Activated CD4-positive, alpha-beta memory T cell treated with anti-CD3 and anti-CD28 coated beads, Interleukin-2, amount 10 ng/mL, durations not matched to agents 7 days and 5 days (primary cell): ENCODE measurements around the gene IGSF11. TPM values are rescaled to one million over a fixed set of nuclear protein-coding genes. Genes with fewer than 3 reads are reported as not detected.

Source experiments
- CTCF ChIA-PET: fragments of 350-600 bp; sonication (Branson Sonifier 250); formaldehyde crosslinking; loops from one replicate; lab custom pipeline; 2021; ENCODE audit warnings: antibody characterized with exemption, inconsistent platforms; lab: Charles Lee
- POLR2A ChIA-PET: fragments of 350-600 bp; sonication (Branson Sonifier 250); formaldehyde crosslinking; loops from one replicate; lab custom pipeline; 2021; ENCODE audit warnings: antibody characterized with exemption; lab: Charles Lee
- DNase-seq: peaks from one replicate; pipeline ENCODE4 v3.0.0-alpha.2; 2020
- H3K27ac Mint-ChIP-seq: one replicate; pipeline ENCODE4 v1.8.0; 2021; ENCODE audit warnings: mild to moderate bottlenecking, mixed read lengths
- H3K27me3 Mint-ChIP-seq: one replicate; pipeline ENCODE4 v1.8.0; 2021; ENCODE audit warnings: mixed read lengths
- H3K36me3 Mint-ChIP-seq: one replicate; pipeline ENCODE4 v1.8.0; 2021; ENCODE audit warnings: low read depth, mixed read lengths
- H3K4me1 Mint-ChIP-seq: one replicate; pipeline ENCODE4 v1.8.0; 2021; ENCODE audit warnings: mixed read lengths
- H3K4me3 Mint-ChIP-seq: one replicate; pipeline ENCODE4 v1.8.0; 2021; ENCODE audit warnings: mild to moderate bottlenecking, mixed read lengths
- H3K9me3 Mint-ChIP-seq: one replicate; pipeline ENCODE4 v1.8.0; 2021; ENCODE audit warnings: mixed read lengths
- total RNA-seq, 2 experiments: library from RNA; stranded (reverse); gene quantifications; one replicate each; pipeline ENCODE4 v1.2.3, GENCODE V29; 2021

The IGSF11 gene
- total RNA-seq, 2 experiments from 2014 or later: 0.38 TPM; not detected in 1

DNA sequence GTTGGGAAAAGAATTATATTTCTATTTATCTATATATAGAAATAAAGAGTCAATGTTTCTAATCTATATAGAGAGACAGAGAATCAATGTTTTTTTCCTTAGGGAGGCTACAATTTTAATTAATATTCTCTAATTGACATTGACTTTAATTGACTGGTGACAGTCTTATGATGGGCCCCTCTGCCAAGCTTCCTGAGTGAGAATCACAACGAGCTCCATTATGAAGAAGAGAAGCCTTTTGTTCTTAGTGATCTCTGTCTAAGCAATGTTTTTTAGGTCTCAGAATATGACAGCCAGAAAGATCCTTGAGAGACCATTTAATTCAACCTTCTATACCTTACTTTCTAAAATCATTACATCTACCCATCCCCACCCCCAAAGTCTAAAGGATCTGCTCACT is 70.9 kb downstream of the IGSF11 start:
- ChIA-PET POLR2A (no interaction called here), CTCF (no interaction called here)
- no peaks in the 10 kb centered on the region for H3K4me1 Mint-ChIP-seq
- DNase-seq: no peak
- H3K27ac Mint-ChIP-seq: no peak overlapping the region
- H3K4me3 Mint-ChIP-seq: no peak overlapping the region
- no peaks in the 10 kb centered on the region for H3K36me3 Mint-ChIP-seq
- H3K9me3 Mint-ChIP-seq: no peaks in the 10 kb centered on the region
- H3K27me3 Mint-ChIP-seq: peaks cover 10% of the 10 kb centered on the region

DNA sequence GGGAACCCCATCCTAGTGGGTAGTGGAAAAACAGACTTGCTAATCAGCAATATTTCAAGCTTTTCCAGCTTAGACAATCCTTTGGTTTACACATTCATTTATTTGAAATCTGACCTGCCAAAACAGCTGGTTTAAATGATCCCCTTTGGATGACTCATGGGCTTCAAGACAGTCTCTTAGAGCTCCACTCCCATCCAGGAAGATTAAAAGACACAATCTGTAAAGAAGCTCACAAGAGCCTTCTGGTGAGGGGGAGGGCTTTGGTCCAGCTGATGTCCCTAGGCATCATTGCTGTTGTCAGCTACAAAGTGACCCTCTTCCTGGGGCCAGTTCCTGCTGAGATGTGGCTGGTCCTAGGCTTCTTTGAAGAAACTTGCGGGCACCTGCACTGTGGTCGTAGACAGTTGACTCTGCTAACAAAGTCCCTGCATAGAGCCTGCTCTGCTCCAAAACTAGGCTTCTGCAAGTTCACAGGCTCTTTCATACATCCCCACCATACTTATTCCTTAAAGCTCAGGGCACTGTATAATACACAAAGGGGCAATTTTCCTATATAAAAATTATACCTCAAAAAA is 73.7 kb downstream of the IGSF11 start:
- H3K36me3 Mint-ChIP-seq: no peaks in the 10 kb centered on the region
- DNase-seq: no peak
- CTCF ChIA-PET: interaction anchor here (1.0 to 2.2 kb wide), 4 partner anchors 10 to 78 kb away, joined by 4 to 9 read pairs (median 5); partner anchors contain the start of gene IGSF11
- H3K27me3 Mint-ChIP-seq: peaks cover 17% of the 10 kb centered on the region
- POLR2A ChIA-PET: no interaction called here
- H3K9me3 Mint-ChIP-seq: no peaks in the 10 kb centered on the region
- H3K4me3 Mint-ChIP-seq: no peak overlapping the region
- H3K4me1 Mint-ChIP-seq: peaks cover 12% of the 10 kb centered on the region
- H3K27ac Mint-ChIP-seq: no peak overlapping the region

DNA sequence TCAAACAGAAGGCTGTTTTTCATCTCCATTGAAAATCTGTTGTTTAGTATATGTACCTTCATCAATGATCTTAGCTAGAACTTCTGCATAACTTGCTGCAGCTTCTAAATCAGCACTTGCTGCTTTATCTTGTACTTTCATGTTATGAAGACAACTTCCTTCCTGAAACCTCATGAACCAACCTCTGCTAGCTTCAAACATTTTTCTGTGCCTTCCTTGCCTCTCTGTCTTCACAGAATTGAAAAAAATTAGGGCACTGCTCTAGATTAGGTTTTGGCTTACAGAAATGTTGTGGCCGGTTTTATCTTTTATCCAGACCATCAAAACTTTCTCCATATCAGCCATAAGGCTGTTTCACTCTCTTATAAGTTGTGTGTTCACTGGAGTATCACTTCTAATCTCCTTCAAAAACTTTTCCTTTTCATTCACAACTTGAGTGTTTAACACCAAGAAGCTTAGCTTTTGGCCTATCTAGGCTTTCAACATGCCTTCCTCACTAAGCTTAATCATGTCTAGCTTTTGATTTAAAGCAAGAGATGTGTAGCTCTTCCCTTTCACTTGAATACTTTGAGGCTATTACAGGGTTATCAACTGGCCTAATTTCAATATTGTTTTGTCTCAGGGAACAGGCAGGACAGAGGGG is 78.6 kb downstream of the IGSF11 start:
- no peak overlapping the region for H3K4me3 Mint-ChIP-seq
- DNase-seq: no peak

DNA sequence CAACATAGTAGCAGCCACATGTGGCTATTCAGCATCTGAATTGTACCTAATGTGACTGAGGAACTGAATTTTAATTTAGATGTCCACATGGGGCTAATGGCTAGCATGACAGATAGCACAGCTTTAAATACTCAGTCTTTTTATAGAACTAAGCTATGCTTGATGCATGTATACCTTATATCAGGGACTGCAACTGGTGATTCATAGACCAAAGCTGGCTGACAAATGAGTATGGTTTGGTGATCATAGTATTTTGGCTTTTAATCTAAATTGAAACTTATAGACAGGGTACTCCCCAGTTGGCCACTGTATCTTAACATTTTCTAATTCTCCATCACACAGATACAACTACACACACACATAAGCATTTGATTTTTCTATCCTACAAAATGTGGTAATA is 83.6 kb downstream of the IGSF11 start:
- Mint-ChIP-seq H3K36me3 (no peaks in the 10 kb centered on the region), H3K4me1 (peaks cover 22% of the 10 kb centered on the region), H3K27ac (no peak overlapping the region), H3K4me3 (no peak overlapping the region), H3K9me3 (no peaks in the 10 kb centered on the region), H3K27me3 (peaks cover 3% of the 10 kb centered on the region)
- ChIA-PET CTCF (interaction anchor here (1.2 kb wide), 1 partner anchor 19 kb away, joined by 3 read pairs; no protein-coding TSS in a partner anchor), POLR2A (no interaction called here)
- DNase-seq: no peak

More for the DNA sequence above, 78.6 kb downstream of the IGSF11 start:
- POLR2A ChIA-PET: no interaction called here
- Mint-ChIP-seq H3K27me3 (peaks cover 14% of the 10 kb centered on the region), H3K36me3 (no peaks in the 10 kb centered on the region), H3K9me3 (no peaks in the 10 kb centered on the region), H3K4me1 (peaks cover 19% of the 10 kb centered on the region), H3K27ac (peak overlapping the region; percentile 70)
- CTCF ChIA-PET: interaction anchor here (0.9 to 1.3 kb wide), 2 partner anchors 72 to 78 kb away, joined by 8 read pairs; partner anchors contain the start of gene IGSF11

DNA sequence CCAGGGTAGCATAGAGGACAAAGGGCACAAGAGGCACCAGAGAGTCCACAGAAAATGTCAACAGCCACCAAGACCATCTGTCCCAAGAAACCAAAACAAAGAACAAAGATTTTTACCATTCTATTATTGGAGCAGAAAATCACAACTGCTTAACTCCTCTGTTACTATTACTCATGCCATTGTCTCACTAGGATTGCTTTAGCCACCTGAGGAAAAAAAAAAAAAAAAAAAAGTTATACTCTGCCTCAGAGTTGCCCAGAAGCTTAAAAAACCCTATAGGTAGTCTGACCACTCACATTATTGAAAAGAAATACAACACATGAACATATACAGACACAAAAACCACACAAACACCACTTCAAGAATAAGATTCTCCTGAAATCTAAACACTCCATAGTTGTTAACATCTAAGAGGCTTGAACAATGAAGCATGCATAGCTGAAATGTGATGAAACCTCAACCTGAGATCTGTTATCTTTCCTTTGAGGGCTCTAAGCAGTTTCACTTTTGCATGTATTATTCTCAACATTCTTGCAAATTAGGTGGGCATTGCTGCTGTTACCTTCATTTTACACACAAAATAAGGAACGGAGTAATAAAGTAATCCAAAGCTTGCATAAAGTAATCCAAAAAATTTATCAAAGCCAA is 85.4 kb downstream of the IGSF11 start:
- H3K36me3 Mint-ChIP-seq: no peaks in the 10 kb centered on the region
- no peak overlapping the region for H3K4me3 Mint-ChIP-seq
- peaks cover 13% of the 10 kb centered on the region for H3K4me1 Mint-ChIP-seq
- H3K9me3 Mint-ChIP-seq: no peaks in the 10 kb centered on the region
- ChIA-PET CTCF (no interaction called here), POLR2A (no interaction called here)
- H3K27me3 Mint-ChIP-seq: peaks cover 3% of the 10 kb centered on the region
- H3K27ac Mint-ChIP-seq: peak overlapping the region; percentile 44
- DNase-seq: no peak

DNA sequence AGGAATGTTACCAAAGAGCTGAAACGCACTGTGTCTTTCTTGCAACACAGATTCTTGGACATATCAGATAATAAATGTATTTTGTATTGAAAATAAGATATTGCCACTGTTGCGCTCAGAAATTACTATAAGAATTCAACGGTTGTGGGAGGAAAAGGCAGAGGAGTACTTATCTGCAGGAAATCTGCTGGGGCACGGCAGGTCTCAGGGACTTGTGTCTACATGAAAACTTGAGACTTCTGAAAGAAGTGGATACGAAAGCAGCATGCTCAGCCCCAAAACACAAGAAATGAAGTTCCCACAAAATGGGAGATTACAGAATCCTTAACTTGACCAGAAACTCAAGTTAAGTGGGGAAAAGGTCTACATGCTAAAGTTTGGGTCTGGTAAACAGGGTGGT is 86.5 kb downstream of the IGSF11 start:
- Mint-ChIP-seq H3K9me3 (no peaks in the 10 kb centered on the region), H3K36me3 (no peaks in the 10 kb centered on the region), H3K4me1 (peaks cover 13% of the 10 kb centered on the region), H3K4me3 (no peak overlapping the region), H3K27ac (no peak overlapping the region), H3K27me3 (peaks cover 3% of the 10 kb centered on the region)
- no peak for DNase-seq
- ChIA-PET POLR2A (no interaction called here), CTCF (no interaction called here)

DNA sequence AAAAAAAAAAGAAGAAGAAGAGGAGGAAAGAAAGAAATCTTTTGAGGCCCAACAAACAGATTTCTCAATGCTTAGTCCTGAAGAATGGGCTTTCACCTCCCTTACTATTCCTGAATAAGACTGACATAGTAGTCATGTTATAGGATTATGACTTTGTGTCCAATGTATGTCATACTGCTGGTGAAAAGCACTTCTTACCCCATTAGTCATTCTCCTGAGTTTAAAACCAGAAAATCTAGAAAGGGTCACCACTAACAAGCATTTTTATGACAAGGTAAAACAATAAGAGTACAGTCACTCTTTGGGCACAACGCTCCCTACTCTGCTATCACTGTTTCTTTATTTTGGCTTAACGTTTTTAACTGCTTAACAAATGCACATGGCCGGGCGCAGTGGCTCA is 88.2 kb downstream of the IGSF11 start:
- no peak overlapping the region for H3K27ac Mint-ChIP-seq
- no peak overlapping the region for H3K4me3 Mint-ChIP-seq
- ChIA-PET POLR2A (no interaction called here), CTCF (no interaction called here)
- DNase-seq: no peak
- peaks cover 20% of the 10 kb centered on the region for H3K4me1 Mint-ChIP-seq
- H3K36me3 Mint-ChIP-seq: no peaks in the 10 kb centered on the region
- H3K27me3 Mint-ChIP-seq: peaks cover 4% of the 10 kb centered on the region
- no peaks in the 10 kb centered on the region for H3K9me3 Mint-ChIP-seq

DNA sequence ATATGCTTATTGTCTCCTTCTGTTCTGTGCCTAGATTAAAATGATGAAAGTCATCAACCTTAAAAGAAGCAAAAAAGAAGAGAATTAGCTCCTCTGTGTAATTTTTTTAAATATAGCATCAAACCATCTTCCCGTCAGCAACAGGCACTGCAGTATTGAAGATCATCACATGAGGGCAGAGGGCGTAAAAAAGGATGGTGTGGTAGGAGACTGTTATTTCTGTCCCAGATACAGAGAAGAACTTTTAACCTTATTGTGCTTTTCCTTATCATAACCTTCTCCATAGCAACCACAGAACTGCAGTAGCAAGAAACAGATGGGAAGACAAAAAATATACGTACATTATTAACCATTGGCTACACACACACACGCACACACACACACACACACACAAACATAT is 88.8 kb downstream of the IGSF11 start:
- DNase-seq: no peak
- H3K27ac Mint-ChIP-seq: no peak overlapping the region
- no peaks in the 10 kb centered on the region for H3K9me3 Mint-ChIP-seq

DNA sequence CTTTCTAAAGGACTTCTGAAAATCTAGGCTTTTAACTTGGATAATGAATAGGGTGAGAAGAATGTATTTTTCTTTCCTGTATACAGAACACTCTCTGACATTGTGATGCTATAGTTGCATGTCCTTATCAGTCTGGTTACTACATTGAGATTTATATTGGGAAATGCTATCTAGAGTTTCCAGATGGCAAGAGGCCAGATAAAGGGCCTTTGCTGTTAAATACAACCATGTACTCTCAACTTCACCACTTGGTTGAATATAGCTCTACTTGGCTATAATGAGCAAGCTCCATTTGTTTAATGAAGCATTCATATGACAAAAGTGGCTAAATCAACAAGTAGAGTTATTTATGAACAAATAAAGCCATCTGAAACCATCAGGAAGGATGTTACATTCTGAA is 91.0 kb downstream of the IGSF11 start:
- ChIA-PET CTCF (no interaction called here), POLR2A (no interaction called here)
- H3K4me1 Mint-ChIP-seq: peaks cover 14% of the 10 kb centered on the region
- no peak for DNase-seq
- no peak overlapping the region for H3K4me3 Mint-ChIP-seq
- no peaks in the 10 kb centered on the region for H3K36me3 Mint-ChIP-seq
- H3K27me3 Mint-ChIP-seq: peaks cover 6% of the 10 kb centered on the region
- no peak overlapping the region for H3K27ac Mint-ChIP-seq
- H3K9me3 Mint-ChIP-seq: no peaks in the 10 kb centered on the region

More for the DNA sequence above, 88.8 kb downstream of the IGSF11 start:
- peaks cover 4% of the 10 kb centered on the region for H3K27me3 Mint-ChIP-seq
- H3K36me3 Mint-ChIP-seq: no peaks in the 10 kb centered on the region
- peaks cover 20% of the 10 kb centered on the region for H3K4me1 Mint-ChIP-seq
- H3K4me3 Mint-ChIP-seq: no peak overlapping the region
- ChIA-PET POLR2A (no interaction called here), CTCF (no interaction called here)

DNA sequence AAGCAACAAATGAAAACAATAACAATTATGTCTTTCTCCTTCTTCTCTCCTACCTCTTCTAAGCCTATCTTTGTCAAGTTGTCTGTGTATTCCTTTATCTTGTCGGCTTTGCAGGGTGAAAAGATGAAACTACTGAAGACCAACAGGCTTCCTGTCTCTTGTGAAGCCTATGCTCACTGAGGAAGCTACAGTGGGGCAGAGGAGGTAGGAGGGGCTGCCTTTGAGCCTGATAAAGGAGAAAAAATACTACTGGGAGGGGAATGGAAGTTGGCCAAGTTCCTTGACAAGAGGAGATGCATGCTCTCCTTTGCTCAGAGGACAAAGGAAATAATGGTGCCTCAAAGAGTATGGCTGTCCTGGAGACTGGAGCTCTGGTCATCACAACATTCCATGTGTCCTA is 92.0 kb downstream of the IGSF11 start:
- Mint-ChIP-seq H3K27me3 (peaks cover 6% of the 10 kb centered on the region), H3K4me3 (no peak overlapping the region), H3K36me3 (no peaks in the 10 kb centered on the region), H3K9me3 (no peaks in the 10 kb centered on the region), H3K27ac (no peak overlapping the region), H3K4me1 (peaks cover 16% of the 10 kb centered on the region)
- DNase-seq: no peak
- POLR2A ChIA-PET: no interaction called here
- CTCF ChIA-PET: no interaction called here

DNA sequence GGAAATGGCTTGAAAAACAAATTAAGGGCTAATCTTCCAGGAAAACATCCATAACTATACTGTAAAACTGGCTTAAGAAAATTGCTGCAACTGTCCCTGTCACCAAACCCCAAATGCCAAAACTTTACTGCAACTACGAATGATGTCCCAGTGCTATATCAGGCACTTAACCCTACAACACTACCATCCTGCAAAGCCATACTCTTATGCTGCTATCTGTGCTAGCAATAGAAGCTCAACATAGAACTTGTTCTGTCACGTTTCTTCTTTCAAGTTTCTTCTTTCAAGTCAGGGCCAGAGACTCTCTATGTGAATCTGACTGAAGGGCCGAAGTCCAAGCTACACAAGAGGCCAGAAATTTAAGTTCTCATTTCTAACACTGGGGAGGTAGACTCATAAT is 92.5 kb downstream of the IGSF11 start:
- ChIA-PET POLR2A (no interaction called here), CTCF (no interaction called here)

DNA sequence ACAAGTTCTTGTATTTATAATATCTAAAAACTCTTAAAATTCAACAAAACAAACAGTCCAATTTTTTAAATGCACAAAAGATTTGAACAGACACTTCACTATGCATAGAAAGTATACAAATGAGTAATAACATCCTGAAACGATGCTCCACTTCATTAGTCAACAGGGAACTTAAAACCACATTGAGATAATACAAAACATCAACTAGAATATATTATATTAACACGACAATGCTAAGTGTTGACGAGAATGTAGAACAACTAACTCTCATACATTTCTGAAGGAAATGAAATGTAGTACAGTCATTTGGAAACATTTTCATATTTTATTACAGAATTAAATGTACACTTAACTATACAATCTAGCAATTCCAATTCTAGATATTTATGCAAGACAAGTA is 93.4 kb downstream of the IGSF11 start:
- Mint-ChIP-seq H3K27me3 (peaks cover 6% of the 10 kb centered on the region), H3K36me3 (no peaks in the 10 kb centered on the region), H3K9me3 (no peaks in the 10 kb centered on the region), H3K27ac (no peak overlapping the region), H3K4me3 (no peak overlapping the region), H3K4me1 (peaks cover 16% of the 10 kb centered on the region)
- ChIA-PET POLR2A (no interaction called here), CTCF (no interaction called here)
- DNase-seq: no peak

More for the DNA sequence above, 92.5 kb downstream of the IGSF11 start:
- H3K4me3 Mint-ChIP-seq: no peak overlapping the region
- no peaks in the 10 kb centered on the region for H3K36me3 Mint-ChIP-seq
- DNase-seq: no peak
- no peaks in the 10 kb centered on the region for H3K9me3 Mint-ChIP-seq
- peaks cover 16% of the 10 kb centered on the region for H3K4me1 Mint-ChIP-seq
- no peak overlapping the region for H3K27ac Mint-ChIP-seq
- peaks cover 6% of the 10 kb centered on the region for H3K27me3 Mint-ChIP-seq

DNA sequence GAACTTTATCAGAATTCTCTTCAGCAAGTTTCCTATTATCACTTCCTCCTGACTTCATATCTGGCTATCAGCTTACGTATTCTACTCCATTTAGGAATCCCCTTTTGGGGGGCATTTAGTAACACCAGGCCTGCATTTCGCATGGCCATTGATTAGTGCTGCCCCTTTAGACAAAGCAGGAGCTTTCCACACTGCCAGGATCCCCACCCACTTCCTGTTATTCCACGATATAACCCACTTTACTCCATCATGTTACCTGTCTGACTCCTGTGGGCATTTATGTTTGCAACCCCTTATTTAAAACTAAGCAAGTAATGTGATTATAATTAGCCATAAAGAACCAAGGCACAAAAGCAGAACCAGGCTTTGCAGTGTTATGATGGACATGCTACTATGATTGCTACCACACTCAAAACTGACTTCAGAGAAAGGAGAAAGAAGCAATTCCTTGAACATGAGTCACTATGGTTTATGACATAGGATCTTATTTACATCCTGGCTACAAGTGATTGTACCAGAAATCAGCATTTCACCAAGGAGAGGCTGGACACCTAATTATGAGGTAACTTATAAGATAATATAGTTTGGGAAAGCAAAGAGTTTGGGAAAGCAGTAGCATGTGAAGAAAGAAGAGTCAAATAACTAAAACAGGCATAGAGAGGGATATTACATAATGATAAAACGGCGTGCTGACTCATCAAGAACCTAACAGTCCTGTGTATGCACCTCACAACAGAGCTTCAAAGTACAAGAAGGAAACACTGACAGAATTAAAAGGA is 96.3 kb downstream of the IGSF11 start:
- ChIA-PET CTCF (no interaction called here), POLR2A (no interaction called here)
- Mint-ChIP-seq H3K36me3 (no peaks in the 10 kb centered on the region), H3K4me1 (peaks cover 16% of the 10 kb centered on the region), H3K27me3 (peaks cover 4% of the 10 kb centered on the region), H3K9me3 (no peaks in the 10 kb centered on the region), H3K27ac (no peak overlapping the region), H3K4me3 (no peak overlapping the region)
- DNase-seq: no peak
